Superior temporal gyrus (tissue), 1 donor: ENCODE measurements around the gene TMEM231.
"Not testable (repeated sequence)": the region's sequence is repeated elsewhere in the genome, so short reads cannot be mapped to it uniquely, and the experiment has no call there.

Experiments used
- DNase-seq: peaks from one replicate; pipeline ENCODE4 v3.0.0-alpha.2; 2016; ENCODE audit errors: extremely low spot score

The TMEM231 gene

DNA sequence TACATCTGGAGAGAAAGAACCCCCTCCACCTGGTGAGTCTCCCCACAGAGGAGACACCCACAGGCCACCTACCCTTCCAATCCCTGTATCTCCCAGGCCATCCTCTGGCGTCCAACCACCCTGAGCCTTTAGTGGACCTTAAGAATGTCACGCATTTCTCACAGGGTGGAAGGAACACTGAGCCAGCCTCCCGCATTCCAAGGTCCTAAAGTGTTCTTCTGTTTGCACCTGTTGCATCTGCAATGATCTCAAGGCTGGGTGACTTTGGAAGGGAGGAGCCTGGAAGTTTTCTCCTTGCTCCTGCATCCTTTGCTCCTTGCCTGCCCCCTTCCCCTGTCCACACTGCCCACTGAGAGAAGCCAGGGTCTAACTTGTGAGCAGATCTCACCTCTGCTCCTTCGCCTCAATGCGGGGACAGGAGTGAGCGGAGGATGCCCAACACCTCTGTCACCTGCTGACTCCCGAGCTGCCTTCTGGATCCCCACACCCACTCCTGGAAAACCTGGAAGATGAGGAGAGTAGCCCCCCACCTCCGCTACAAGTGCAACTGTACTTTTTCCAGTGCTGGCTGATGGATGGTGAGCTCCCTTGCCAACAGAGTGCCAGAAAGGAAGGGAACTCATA is 23.8 kb downstream of the TMEM231 start:
- no peak for DNase-seq

DNA sequence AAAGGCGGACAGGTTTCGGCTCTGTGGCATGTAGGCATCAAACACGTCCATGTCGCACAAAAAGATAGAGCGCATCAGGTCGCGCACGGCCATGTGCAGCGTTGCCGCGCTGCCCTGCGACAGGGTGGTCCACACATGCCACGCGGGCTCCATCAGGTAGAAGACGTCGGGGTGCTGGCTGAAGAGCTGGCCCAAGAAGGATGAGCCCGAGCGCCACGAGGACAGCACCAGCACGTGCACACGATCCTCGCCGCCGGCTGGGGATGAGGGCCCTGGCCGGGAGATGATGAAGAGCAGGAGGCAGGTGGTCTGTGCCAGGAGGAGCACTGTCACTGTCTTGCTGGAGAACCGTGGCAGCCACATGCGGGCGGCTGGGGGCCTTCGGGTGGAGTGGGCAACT is 26.1 kb downstream of the TMEM231 start:
- DNase-seq: no peak

DNA sequence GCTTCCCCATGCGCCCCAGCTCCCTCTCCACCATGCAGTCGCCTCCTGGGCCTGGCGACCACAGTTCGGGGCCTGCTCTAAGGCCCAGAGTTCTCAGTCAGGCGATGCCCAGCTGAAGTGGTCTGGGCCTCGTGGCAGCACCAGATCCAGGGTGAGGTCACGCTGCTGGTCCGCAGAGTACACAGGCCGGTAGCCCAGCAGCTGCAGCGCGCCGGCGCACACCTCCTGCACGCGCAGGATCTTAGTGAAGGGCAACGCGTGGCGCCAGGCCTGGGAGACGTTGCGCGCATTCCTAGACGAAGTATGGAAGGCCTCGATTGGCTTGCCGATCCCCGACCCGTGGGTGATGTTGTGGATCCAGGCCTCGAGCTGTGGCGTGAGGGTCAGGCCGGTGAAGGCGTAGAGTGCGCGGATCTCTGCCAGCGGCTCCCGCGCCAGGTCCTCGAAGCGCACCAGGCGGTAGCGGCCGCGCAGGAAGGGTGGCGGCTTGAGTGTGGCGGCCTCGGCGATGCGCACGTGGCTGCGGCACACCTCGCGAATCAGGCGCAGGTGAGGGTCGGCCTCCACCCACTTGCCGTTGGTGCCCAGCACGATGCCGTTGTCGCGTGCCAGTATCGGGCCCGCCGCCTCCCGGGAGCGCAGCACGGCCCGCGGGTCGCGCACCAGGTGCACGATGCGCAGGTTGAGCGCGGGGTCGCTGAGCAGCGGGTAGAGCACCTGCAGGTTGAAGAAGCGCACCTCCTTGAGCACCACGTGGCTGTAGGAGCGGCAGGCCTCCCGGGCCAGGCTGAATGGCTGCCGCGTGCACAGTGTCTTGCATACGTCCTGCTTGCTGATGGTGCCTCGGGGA is 26.8 kb downstream of the TMEM231 start:
- DNase-seq: no peak

DNA sequence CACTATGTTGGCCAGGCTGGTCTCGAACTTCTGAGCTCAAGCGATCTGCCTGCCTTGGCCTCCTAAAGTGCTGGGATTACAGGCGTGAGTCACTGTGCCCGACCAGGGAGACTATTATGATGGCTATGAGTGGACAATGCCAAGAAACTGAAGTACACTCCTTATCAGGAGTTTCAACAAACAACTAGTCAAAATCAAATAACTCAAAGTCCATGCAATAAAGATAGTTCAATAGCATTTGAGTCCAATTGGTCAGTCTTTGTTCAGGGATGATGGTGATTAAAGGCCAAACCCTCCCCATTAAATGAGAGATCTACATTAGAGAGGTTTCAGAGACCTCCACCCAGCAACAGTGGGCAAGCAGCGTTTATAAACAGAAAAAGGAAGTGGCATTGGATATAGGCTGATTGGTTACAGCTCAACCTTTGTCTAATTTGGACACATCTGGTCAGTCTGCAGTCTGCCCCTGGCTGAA is 28.2 kb downstream of the TMEM231 start:
- no peak for DNase-seq

DNA sequence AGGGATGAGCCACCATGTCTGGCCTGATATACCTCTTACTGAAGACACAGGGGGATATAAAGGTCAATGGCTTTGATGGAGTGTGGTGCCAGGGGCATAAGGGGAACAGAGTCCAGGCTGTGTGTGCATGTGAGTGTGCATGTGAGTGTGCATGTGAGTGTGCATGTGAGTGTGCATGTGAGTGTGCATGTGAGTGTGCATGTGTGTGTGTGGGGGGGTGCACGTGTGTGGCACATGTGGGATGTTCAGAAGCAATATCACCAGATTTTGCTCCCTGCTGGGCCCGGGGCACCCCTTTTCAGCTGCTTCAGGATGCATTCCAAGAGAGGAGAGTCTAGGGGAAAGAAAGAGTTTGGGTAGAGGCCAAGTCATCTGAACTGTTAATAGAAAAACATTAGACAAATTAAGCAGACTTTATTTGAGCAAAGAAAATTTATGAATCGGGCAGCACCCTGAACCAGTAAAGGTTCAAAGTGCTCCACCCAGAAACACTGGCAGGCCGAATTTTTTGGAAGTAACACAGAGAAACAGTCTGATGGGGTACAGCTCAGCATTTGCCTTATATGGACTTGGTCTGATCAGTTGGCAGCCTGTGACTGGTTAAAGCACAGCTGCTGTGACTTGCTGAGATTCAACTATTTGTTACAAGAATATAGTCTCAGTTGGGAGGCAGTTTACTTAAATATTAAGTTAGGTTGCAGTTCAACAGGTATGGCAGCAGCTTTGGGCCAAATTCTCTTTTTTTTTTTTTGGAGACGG is 29.8 kb downstream of the TMEM231 start:
- DNase-seq: no peak

DNA sequence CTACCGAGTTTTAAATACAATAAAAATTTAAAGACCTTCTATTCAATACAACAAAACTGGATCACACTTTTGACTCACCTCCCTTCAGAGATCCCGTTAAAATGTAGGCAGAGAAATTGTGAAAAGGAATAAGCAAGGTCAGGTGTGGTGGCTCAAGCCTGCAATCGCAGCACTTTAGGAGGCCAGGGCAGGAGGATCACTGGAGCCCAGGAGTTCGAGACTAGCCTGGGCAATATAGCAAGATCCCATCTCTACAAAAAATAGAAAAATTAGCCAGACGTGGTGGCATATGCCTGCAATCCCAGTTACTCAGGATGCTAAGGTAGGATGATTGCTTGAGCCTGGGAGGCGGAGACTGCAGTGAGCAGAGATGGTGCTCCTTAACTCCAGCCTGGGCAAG is 36.9 kb downstream of the TMEM231 start:
- no peak for DNase-seq

DNA sequence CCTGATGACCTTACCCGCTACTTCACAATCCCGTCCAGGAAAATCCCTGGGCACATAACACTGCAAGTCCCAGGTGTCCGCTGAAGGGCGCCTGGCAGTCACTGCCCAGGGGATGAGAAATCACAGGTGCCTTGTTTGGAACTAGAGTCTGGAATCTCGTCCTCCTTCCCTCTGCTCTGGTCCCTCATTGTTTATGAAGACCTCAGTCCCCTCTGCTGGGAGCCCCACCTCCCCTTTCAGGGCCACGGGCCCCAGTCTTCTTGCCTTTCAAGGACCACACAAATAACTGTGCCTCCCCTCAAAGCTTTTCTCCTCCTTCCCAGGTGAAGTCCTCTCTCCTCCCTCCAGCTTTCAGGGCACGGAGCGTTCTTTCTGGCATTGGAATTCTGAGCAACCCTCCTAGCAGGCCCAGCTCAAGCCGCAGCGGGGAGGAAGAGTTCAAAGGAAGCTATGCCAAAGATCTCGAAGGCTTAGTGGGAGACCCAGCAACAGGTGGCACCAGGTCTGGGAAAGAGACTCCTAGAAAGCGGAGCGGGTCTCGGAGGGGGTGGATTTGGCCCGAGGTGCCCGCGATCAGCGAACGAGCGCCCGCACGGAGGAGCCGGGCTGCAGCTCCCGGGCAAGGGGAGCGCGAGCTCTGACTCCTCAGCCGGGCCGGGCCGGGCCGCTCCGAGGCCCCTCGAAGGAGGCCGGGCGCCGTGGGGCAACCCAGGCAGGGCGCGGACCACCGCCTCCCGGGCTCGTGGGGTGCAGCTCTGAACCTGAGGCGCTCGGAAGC is 39.7 kb downstream of the TMEM231 start:
- not testable (repeated sequence) for DNase-seq

DNA sequence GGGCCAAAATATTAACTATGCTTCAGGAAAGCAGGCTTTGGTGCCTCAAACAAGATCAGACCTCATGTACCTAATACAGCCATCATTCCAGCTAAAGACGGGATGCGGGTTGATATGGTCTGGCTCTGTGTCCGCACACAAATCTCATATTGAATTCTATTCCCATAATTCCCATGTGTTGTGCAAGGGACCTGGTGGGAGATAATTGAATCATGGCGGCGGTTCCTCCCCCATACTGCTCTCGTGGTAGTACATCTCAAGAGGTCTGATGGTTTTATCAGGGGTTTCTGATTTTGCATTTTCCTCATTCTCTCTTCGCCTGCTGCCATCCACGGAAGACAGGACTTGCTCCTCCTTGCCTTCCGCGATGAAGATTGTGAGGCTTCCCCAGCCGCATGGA is 41.8 kb downstream of the TMEM231 start:
- DNase-seq: no peak

DNA sequence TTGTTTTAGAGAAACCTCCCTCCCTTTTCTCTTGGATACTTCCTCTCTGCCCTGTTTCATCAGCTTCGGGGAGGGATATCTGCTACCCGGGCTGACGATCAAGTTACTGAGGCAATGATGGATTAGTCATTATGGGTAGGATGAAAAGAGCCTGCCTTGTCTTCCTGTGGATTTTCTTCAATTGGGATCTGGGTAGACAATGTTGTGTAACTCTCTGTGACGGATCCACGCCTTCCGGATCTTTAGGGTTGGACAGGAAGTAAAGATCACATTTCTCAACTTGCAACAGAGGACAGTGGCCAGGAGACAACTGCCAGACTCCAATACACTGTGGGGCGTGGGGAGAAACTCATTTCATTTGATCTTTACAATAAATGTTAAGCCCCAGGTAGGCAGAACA is 49.5 kb downstream of the TMEM231 start:
- DNase-seq: no peak

DNA sequence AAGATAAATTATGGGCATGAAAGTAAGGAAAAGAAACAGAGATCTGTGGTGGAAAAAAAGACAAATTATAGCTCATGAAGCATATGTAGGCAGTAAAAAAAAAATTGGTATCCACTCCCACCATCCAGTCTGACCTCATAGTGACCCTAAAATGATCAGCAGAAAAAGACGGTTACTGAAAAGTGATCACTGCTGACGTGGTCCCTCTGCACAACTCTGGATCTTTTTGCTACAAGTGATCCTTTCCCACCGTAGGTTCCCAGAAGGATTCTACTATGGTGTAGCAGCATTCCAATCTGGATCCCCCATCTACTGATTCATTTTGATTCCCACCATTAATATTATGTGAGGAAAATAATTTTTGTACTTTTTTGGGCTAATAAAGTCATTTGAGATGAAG is 49.9 kb downstream of the TMEM231 start:
- DNase-seq: no peak

DNA sequence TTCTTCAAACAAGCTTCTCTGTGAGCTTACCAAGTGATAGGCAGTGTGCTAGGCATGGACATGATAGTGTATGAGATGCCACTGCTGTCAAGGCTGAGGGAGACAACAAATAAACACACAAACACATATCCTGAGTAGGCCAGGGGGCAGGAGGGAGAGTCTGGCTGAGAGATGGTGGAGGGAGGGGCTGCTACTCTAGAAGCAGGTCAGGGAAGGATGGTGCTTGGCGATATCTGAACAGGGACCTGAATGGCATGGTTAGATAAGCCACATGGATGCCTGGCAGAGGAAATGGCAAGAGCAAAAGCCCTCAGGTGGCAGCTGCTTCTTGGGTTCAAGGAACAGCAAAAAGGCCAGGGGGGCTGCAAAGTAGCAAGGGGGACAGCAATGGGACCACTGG is 52.3 kb downstream of the TMEM231 start:
- no peak for DNase-seq

DNA sequence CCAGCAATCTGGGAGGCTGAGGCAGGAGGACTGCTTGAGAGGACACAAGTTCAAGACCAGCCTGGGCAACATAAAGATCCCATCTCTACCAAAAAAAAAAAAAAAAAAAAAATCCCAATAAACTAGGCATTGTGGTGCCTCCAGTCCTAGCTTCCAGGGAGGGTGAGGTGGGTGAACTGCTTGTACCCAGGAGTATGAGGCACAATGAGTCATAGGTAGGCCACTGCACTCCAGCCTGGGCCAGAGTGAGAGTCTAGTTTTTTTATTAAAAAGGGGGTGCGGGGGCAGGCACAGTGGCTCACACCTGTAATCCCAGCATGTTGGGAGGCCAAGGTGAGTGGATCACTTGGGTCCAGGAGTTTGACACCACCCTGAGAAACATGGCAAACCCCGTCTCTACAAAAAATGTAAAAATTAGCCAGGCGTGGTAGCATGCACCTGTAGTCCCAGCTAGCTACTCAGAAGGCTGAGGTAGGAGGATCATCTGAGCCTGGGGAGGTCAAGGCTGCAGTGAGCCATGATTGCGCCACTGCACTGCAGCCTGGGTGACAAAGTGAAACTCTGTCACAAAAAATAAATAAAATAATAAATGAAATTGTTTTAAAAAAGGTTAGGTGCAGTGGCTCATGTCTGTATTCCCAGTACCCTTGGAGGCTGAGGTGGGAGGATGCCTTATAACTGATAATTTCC is 53.0 kb downstream of the TMEM231 start:
- no peak for DNase-seq

DNA sequence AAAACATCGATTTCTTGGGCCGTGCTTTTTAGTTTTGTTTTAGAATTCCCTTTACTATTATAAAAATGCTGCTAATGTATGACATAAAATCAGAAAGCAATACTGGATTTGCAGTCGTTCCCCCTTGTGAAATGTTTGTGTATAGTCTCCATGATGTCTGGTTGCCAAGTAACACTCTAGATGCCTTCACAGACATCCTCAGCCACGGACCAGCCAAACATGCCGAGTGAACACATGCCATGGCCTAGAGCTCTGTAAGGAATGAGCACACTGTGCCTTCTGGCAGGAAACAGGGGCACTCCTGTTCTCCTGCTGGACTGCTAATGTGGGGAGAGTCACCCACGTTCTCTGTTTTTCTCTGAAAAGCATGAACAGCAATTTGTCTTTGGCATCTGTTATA is 54.2 kb downstream of the TMEM231 start:
- DNase-seq: not testable (repeated sequence)

DNA sequence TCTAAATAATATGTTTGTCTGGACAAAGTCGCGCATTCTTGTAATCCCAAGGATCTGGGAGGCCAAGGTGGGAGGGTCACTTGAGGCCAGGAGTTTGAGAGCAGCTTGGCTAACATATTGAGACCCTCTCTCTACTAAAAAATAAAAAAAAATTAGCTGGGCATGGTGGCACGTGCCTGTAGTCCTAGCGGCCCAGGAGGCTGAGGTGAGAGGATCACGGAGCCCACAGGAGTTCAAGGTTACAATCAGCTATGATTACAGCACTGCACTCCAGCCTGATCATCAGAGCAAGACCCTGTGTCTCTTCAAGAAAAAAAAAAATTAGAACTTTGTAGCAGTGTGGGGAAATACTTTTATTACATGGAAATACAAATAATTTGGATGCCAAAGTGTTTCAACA is 54.7 kb downstream of the TMEM231 start:
- no peak for DNase-seq

DNA sequence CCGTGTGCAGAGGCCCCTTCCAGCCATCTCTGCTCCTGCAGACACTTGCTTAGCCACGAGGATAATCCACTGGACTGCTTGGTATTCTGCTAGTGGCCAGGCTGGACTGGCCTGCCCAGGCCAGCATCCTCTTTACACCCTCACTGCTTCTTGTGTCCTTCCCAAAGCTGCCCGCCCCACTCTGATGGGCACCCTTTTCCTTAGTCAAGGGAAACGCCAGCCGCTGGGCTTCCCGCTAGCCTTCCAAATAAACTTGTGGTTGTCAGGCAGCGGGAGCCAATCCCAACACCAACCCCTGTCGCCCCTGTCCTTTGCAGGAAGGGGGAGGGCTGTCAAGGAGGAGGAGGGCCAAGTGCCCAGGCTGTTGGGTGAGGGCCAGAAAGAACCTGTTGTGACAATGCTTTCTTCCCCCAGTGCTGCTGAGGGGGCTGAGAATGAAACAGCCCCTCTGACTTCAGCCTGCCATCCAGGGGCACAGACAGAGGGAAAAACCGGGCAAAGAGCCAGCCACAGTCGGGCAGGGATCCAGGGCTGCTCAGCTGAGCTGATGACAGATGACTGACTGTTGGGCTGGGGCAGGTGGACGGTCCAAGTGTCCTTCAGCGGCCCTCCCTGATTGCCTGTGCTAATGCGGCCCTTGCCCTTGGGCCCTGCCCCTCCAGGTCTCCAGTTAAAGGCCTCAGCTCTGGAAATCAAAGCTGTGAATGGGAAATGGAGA is 57.3 kb downstream of the TMEM231 start:
- peak; percentile 80 for DNase-seq

DNA sequence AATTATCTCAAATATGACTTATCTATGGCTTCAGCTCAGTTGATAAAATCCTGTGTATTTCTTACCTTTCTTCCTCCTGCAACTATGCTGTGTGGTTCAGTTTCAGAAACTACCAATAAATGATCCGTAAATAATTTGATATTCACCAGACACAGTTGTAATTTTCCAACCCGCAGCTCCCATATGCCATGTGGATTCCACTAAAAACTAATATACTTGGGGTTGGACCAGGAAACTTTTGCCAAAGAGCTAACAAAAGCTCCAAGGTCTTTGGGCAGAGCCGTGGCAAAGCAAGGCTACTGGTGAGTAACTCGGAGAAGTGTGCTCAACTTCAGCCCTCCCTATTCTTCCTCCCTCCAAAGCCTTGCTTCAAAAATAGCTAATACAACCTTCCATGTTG is 58.5 kb downstream of the TMEM231 start:
- DNase-seq: no peak

DNA sequence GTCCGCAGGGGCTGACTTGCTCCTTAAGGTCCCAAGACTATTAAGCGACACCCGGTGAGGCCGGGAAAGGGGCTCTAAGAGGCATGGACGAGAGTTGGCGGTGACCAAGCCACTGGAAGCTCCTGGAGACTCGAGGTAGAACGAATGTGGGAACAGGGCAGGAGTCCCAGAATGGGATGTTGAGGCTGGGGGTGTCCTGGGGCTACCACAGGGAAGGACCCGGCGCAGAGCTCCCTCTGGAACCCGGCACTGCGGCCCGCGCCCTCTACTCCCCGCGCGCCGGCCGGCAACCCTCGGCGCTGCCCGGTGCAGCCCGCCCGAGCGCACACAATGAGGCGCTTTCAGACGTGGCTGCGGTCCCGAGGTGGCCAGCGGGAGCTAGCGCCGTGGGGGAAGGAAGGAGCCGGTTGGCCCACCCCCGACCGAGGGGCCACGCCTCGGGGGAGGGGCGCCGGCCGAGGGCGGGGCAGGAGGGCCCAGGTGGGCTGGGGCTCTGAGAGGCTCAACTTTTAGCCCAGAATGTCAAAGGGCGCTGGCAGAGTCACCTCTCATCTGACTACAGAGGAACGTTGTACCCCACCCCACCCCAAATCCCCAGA is 60.9 kb downstream of the TMEM231 start, which contains the start of gene CHST6:
Gene CHST6 (minus strand): TSS at position 366 of the 599 bp plus-strand sequence. CDS start 15,613 bp downstream, outside the sequence.
- DNase-seq: peak; percentile 79

DNA sequence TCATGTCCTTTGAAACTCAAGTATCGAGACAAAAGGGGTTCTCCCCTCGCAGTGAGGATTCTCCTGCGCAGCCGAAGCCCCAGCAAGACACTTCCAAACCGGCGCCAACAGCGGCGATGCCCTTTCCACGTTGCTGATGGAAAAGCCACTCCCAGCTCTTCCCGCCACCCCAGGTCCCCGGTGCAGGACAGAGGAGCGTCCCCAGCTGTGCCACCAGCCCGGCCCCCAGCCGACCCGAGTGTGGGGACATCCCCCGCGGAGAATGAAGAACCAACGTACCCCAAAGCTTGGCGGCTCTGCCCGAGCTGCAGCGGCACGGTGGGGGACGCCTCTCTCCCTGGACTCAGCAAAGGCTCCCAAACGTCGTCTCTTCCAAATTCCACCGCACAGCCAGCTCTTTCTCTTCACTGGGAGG is 61.4 kb downstream of the TMEM231 start:
- no peak for DNase-seq

DNA sequence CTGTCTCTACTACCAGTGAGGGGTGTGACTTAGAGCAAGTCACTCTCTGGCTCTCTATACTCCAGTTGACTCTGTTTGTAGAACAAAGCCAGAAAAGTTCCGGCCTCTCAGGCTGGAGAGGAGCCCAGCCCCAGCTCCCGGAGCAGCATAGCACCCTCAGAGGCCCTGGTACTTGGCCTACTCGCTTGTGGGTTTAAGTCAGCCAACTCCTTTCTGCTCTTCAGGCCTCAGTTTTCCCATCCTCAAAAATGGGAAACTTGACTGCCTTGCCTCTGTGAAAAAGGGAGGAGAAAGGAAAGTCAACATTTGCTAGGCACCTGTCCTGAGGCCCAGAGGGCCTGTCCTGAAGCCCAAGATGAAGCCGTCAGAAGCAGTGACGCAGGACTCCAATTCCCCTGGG is 61.9 kb downstream of the TMEM231 start:
- DNase-seq: no peak

DNA sequence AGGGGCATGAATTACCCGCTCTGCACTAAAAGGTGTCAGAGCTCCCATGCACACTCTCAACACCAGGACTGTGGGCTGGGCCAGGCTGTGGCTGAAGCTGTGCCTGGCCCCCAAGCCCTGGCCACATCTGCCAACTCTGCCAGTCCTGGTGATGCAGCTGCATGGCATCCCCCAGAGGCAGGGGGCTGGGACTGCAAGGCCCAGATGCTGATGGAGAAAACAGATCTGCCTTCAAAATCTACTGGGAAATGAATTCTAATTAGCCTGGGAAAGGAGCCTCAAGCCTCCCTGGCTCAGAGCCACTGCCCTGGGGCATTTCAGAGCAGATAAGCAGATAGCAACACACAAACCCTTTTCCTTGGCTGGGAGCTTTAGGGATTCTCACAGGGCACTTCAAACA is 64.2 kb downstream of the TMEM231 start:
- peak; percentile 85 for DNase-seq
